Endothelial cell of umbilical vein (primary cell): ENCODE measurements around the gene RAB40C. TPM values are rescaled to one million over a fixed set of nuclear protein-coding genes. Genes with fewer than 3 reads are reported as not detected.

Source experiments
- BruUV-seq: library from RNA; stranded (reverse); fragments of 400-500 nt; replicated peaks from 2 replicates; lab custom pipeline; 2021; lab: Mats Ljungman, UMichigan
- CTCF ChIA-PET: fragments of 300-600, 350-600 bp; sonication (Branson Sonifier 250); formaldehyde crosslinking; loops from one replicate; lab custom pipeline; 2021; ENCODE audit warnings: antibody characterized with exemption, inconsistent platforms; lab: Charles Lee
- POLR2A ChIA-PET: fragments of 300-600, 350-600 bp; sonication (Branson Sonifier 250); formaldehyde crosslinking; loops from one replicate; lab custom pipeline; 2021; ENCODE audit warnings: antibody characterized with exemption, inconsistent platforms; lab: Charles Lee
- DNase-seq: peaks from one replicate; pipeline ENCODE4 v3.0.0-alpha.2; 2011; ENCODE audit warnings: low read depth, low spot score
- FAIRE-seq: peaks from 2 replicates; lab custom pipeline; 2011; peaks lifted over from hg19 to GRCh38; lab: Jason Lieb, UNC
- H2AFZ ChIP-seq: 2 replicates; pipeline ENCODE4 v1.6.0; 2012; ENCODE audit warnings: low read depth, low read length, control low read depth, inconsistent platforms
- H3K27ac ChIP-seq: 2 replicates; pipeline ENCODE4 v1.5.1; 2011; ENCODE audit warnings: low read depth, mild to moderate bottlenecking, control low read depth, low read length, moderate library complexity; ENCODE audit not compliant: insufficient read depth
- H3K27me3 ChIP-seq, 2 experiments: 2 replicates each; pipeline versions ENCODE4 v1.6.0 to v1.6.1; 2011; ENCODE audit warnings: low read length in 2 of 2, mixed read lengths in 1 of 2; ENCODE audit not compliant: control insufficient read depth in 2 of 2, insufficient read depth in 2 of 2
- H3K36me3 ChIP-seq, 2 experiments: 2 replicates in 1 of 2; 3 replicates in 1 of 2; pipeline ENCODE4 v1.5.1; 2011; ENCODE audit warnings: low read length in 2 of 2, mild to moderate bottlenecking in 1 of 2, moderate library complexity in 1 of 2; ENCODE audit not compliant: control insufficient read depth in 2 of 2, insufficient read depth in 2 of 2; ENCODE audit errors: extremely low read depth in 1 of 2
- H3K4me1 ChIP-seq: 3 replicates; pipeline ENCODE4 v1.5.1; 2011; ENCODE audit warnings: mild to moderate bottlenecking, low read length; ENCODE audit not compliant: control insufficient read depth, insufficient read depth; ENCODE audit errors: extremely low read depth
- H3K4me2 ChIP-seq: 2 replicates; pipeline ENCODE4 v1.6.1; 2011; ENCODE audit warnings: low read length, control low read depth, mixed read lengths; ENCODE audit not compliant: insufficient read depth
- H3K4me3 ChIP-seq, 3 experiments: fragments of 200-600 bp in 1 of 3; sonication (generic), shearing (Covaris generic) in 1 of 3; replicated peaks in 1 of 3; 2 replicates each; pipeline ENCODE4 v1.5.1; 2011 to 2016; ENCODE audit warnings: control low read depth in 3 of 3, low read length in 3 of 3, mild to moderate bottlenecking in 2 of 3, inconsistent platforms in 1 of 3, low read depth in 1 of 3, moderate library complexity in 1 of 3; ENCODE audit not compliant: insufficient read depth in 1 of 3
- H3K79me2 ChIP-seq: 2 replicates; pipeline ENCODE4 v1.6.0; 2012; ENCODE audit warnings: low read length, inconsistent platforms; ENCODE audit not compliant: control insufficient read depth, insufficient read depth
- H3K9ac ChIP-seq: replicated peaks from 2 replicates; pipeline ENCODE3; 2011; ENCODE audit warnings: low read length, control low read depth; ENCODE audit not compliant: insufficient read depth; ENCODE audit errors: extremely low read depth
- H3K9me1 ChIP-seq: replicated peaks from 3 replicates; pipeline ENCODE4 v1.6.0; 2011; ENCODE audit warnings: mild to moderate bottlenecking, low read length; ENCODE audit not compliant: control insufficient read depth, insufficient read depth; ENCODE audit errors: extremely low read depth
- H3K9me3 ChIP-seq: replicated peaks from 2 replicates; pipeline ENCODE4 v1.5.1; 2012; ENCODE audit warnings: low read length, inconsistent platforms; ENCODE audit not compliant: control insufficient read depth, insufficient read depth
- H4K20me1 ChIP-seq: replicated peaks from 2 replicates; pipeline ENCODE3; 2011; ENCODE audit warnings: mild to moderate bottlenecking, low read length; ENCODE audit not compliant: control insufficient read depth, insufficient read depth; ENCODE audit errors: extremely low read depth
- CTCF ChIP-seq, 2 donors: IDR thresholded peaks; 1 replicate in 1 of 2; 2 replicates in 1 of 2; pipeline ENCODE4 v1.5.1; 2011; ENCODE audit warnings: low read length in 2 of 2, mild to moderate bottlenecking in 2 of 2, moderate library complexity in 2 of 2, control low read depth in 1 of 2, inconsistent platforms in 1 of 2, low read depth in 1 of 2; ENCODE audit not compliant: insufficient read depth in 1 of 2; ENCODE audit errors: extremely low read depth in 1 of 2
- EZH2 ChIP-seq: IDR thresholded peaks from 2 replicates; pipeline ENCODE4 v1.6.1; 2012; ENCODE audit warnings: borderline replicate concordance, low read depth, mild to moderate bottlenecking, moderate library complexity, low read length, inconsistent platforms; ENCODE audit not compliant: severe bottlenecking
- FOS ChIP-seq: IDR thresholded peaks from 2 replicates; pipeline ENCODE4 v1.6.1; 2011; ENCODE audit warnings: mild to moderate bottlenecking, low read length, moderate library complexity, borderline replicate concordance; ENCODE audit not compliant: insufficient read depth
- GATA2 ChIP-seq: IDR thresholded peaks from 2 replicates; pipeline ENCODE4 v1.7.0; 2011; ENCODE audit warnings: low read depth, mild to moderate bottlenecking, moderate library complexity, mixed read lengths, low read length; ENCODE audit not compliant: insufficient read length, insufficient read depth
- JUN ChIP-seq: IDR thresholded peaks from 2 replicates; pipeline ENCODE4 v1.6.1; 2011; ENCODE audit warnings: borderline replicate concordance, low read depth; ENCODE audit not compliant: insufficient read length, insufficient read depth
- MAX ChIP-seq: IDR thresholded peaks from 2 replicates; pipeline ENCODE4 v1.6.1; 2011; ENCODE audit not compliant: insufficient read depth, insufficient read length
- MYC ChIP-seq: IDR thresholded peaks from one replicate; pipeline ENCODE4 v1.6.1; 2011; ENCODE audit warnings: mild to moderate bottlenecking, low read depth, low read length
- POLR2A ChIP-seq: IDR thresholded peaks from 2 replicates; pipeline ENCODE4 v1.6.1; 2012; ENCODE audit warnings: low read depth, mild to moderate bottlenecking, control low read depth, low read length
- POLR2AphosphoS5 ChIP-seq: IDR thresholded peaks from 2 replicates; pipeline ENCODE4 v1.6.1; 2012; ENCODE audit warnings: low read depth, mild to moderate bottlenecking, control low read depth, low read length, moderate library complexity; ENCODE audit not compliant: insufficient read depth
- dilution Hi-C: fragments of 300-500 bp; cut with MboI; formaldehyde crosslinking; loops from one replicate; pipeline ENCODE4 v1.15.0; 2019; ENCODE audit warnings: low sequenced_read_pairs; ENCODE audit not compliant: extremely low pct_ligation_motif_present
- intact Hi-C: fragments of 100-400 bp; cut with micrococcal nuclease; formaldehyde crosslinking; loops from one replicate; pipeline ENCODE4 v1.10.0; 2022
- polyA plus RNA-seq, 4 experiments: library from polyadenylated mRNA; depleted of rRNA in 3 of 4; stranded (reverse) in 3 of 4; unstranded in 1 of 4; fragments of >200 nt; gene quantifications; 2 replicates each; pipeline versions ENCODE4 v1.2.1 to v1.2.3, GENCODE V29; 2011 to 2012; ENCODE audit warnings: missing spikeins in 1 of 4
- total RNA-seq: library from RNA; stranded (reverse); gene quantifications from 2 replicates; pipeline ENCODE4 v1.2.3, GENCODE V29; 2021

RAB40C gene
- total and polyA plus RNA-seq, 2 donors (not counting 3 experiments of a cell fraction or from before 2014, with no cell fraction given): 12.4 to 18.8 TPM

DNA sequence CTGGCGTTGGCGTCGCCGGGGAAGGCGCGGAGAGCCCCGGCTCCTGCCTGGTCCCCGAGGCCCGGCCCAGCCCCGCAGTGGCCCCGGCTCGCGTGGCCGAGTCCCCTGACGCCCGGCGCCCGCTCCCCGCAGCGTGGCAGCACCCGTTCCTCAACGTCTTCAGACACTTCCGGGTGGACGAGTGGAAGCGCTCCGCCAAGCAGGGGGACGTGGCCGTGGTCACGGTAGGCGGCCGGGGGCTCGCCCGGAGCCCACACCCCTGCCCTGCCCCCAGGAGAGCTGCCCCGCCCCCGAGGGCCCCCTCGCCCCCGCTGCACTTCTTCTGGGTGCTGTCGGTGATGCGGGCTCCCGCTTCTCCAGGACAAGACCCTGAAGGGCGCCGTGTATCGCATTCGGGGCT, 59.8 kb downstream of the RAB40C start:
- POLR2A ChIA-PET: interaction anchor here (1.3 kb wide), 1 partner anchor 13 kb away, joined by 4 read pairs; the partner anchor contains the start of gene METTL26

More for the DNA sequence above, 59.8 kb downstream of the RAB40C start:
- BruUV-seq: no TSS peak
- Histone ChIP-seq H3K4me1 (peaks cover 8% of the 10 kb centered on the region), H3K79me2 (no peaks in the 10 kb centered on the region), H3K27me3 (no peaks in the 10 kb centered on the region), H3K27ac (peak overlapping the region; percentile 22), H2AFZ (peak overlapping the region; percentile 23), H3K36me3 (peaks cover 0 to 2% of the 10 kb centered on the region in 2 experiments), H4K20me1 (no peaks in the 10 kb centered on the region), H3K9me3 (no peaks in the 10 kb centered on the region), H3K4me3 (peak overlapping the region in 2 of 3 experiments; percentile 55 to 57), H3K4me2 (peak overlapping the region; percentile 16), H3K9me1 (no peaks in the 10 kb centered on the region), H3K9ac (peak overlapping the region; percentile 65)
- CTCF ChIA-PET: interaction anchor here (1.1 kb wide), 1 partner anchor 11 kb away, joined by 11 read pairs; no protein-coding TSS in a partner anchor
- FAIRE-seq (no peak), DNase-seq (no peak)
- dilution Hi-C loops: no loop called here
- intact Hi-C loops: loop anchor here (1.0 kb wide), 1 partner anchor 11 kb away; no protein-coding TSS in a partner anchor
- TF ChIP-seq EZH2: no peak
- no peak for TF ChIP-seq GATA2
- TF ChIP-seq CTCF (IDR thresholded peaks at IDR 0.05; ENCODE audit: extremely low read depth in 1 of 2, insufficient read depth in 1 of 2, low read depth in 1 of 2, low read length in 2 of 2): no peak
- TF ChIP-seq POLR2A: no peak
- no peak for TF ChIP-seq MAX
- TF ChIP-seq POLR2AphosphoS5: no peak
- TF ChIP-seq FOS: no peak
- no peak for TF ChIP-seq JUN
- TF ChIP-seq MYC: no peak
